ENCODE measurements around the gene IDH3A.
A peak's percentile ranks its signal among the peaks of the same experiment; 100 is the strongest.

The IDH3A gene

DNA sequence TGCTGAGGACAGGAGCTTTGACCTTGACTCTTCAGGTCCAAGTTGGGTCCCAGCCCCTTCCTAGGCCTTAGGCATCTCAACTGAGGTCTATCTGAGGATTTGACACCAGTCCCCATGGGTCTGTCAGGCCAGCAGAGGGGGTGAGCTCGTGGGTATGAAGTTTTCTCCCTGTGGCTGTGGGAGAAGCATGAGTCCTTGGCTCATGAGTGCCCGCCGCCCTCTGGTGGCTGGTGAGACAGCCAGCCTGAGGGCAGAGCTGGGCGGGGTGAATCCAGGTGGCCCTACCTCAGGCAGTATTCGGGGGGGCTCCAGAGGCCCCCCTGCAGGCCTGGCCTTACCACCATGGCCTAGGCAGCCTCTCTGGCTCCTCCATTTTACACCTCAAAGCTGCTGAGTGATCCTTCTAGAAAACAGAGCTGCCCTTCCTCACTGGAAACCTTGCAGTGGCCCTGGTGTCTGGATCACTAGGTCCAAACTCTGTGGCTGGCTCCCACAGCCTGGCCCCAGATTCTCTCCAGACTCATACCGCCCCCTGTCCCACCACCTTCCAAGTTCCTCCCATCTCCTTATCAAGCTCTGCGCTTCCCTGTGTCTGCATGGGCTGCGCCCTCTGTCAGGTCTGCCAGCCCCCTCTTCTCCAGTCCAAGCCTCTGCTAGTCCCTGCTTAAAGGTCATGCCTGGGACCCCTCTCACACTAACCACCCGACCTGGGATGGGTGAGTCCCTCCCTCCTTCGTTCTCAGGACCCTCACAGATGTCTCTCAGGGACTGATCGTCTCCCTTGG, 40.7 kb upstream of the IDH3A start:
- no peak overlapping the region for H3K4me3 Mint-ChIP-seq
- TF ChIP-seq, protein P1, sequence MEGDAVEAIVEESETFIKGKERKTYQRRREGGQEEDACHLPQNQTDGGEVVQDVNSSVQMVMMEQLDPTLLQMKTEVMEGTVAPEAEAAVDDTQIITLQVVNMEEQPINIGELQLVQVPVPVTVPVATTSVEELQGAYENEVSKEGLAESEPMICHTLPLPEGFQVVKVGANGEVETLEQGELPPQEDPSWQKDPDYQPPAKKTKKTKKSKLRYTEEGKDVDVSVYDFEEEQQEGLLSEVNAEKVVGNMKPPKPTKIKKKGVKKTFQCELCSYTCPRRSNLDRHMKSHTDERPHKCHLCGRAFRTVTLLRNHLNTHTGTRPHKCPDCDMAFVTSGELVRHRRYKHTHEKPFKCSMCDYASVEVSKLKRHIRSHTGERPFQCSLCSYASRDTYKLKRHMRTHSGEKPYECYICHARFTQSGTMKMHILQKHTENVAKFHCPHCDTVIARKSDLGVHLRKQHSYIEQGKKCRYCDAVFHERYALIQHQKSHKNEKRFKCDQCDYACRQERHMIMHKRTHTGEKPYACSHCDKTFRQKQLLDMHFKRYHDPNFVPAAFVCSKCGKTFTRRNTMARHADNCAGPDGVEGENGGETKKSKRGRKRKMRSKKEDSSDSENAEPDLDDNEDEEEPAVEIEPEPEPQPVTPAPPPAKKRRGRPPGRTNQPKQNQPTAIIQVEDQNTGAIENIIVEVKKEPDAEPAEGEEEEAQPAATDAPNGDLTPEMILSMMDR (IDR thresholded peaks at IDR 0.05; ENCODE audit: unreplicated experiment in 3 of 3): peak; percentile 87 to 95 (median 93)
- H3K9me3 Mint-ChIP-seq: no peaks in the 10 kb centered on the region
- no peaks in the 10 kb centered on the region for H3K36me3 Mint-ChIP-seq (ENCODE audit: low read depth)
- H3K4me1 Mint-ChIP-seq: peaks cover 8% of the 10 kb centered on the region
- no peaks in the 10 kb centered on the region for H3K27me3 Mint-ChIP-seq (ENCODE audit: low read depth)
- H3K27ac Mint-ChIP-seq: no peak overlapping the region

DNA sequence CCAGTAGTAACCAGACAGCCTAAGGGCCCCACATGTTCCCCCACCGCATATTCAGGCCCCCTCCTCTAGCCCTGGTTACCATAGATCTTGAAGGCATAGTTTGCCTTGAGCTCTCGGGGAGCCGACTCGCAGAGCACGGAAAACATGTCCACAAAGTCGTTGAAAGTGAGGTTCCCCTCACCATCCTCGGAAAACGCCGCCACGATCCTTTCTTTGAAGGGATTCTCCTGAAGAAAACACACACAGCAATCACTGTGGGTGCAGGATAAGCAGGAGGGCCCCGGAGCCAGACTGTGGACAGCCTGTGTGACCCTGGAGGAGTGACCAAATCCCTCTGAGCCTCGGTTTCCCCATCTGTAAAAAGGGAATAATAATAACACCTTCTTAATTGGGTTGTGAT, 40.0 kb upstream of the IDH3A start:
- Mint-ChIP-seq H3K36me3 (ENCODE audit: low read depth) (no peaks in the 10 kb centered on the region), H3K27me3 (ENCODE audit: low read depth) (no peaks in the 10 kb centered on the region), H3K4me3 (no peak overlapping the region), H3K27ac (no peak overlapping the region), H3K9me3 (no peaks in the 10 kb centered on the region), H3K4me1 (peaks cover 5% of the 10 kb centered on the region)
- TF ChIP-seq, protein P1 (IDR thresholded peaks at IDR 0.05; ENCODE audit: unreplicated experiment in 3 of 3): no peak

GRCh38 chr15:78110096-78110495, 39.1 kb upstream of the IDH3A start:
- TF ChIP-seq, protein P1 (IDR thresholded peaks at IDR 0.05; ENCODE audit: unreplicated experiment in 3 of 3): no peak
- Mint-ChIP-seq H3K27ac (no peak overlapping the region), H3K36me3 (ENCODE audit: low read depth) (no peaks in the 10 kb centered on the region), H3K4me1 (no peaks in the 10 kb centered on the region), H3K27me3 (ENCODE audit: low read depth) (no peaks in the 10 kb centered on the region), H3K9me3 (no peaks in the 10 kb centered on the region), H3K4me3 (no peak overlapping the region)

DNA sequence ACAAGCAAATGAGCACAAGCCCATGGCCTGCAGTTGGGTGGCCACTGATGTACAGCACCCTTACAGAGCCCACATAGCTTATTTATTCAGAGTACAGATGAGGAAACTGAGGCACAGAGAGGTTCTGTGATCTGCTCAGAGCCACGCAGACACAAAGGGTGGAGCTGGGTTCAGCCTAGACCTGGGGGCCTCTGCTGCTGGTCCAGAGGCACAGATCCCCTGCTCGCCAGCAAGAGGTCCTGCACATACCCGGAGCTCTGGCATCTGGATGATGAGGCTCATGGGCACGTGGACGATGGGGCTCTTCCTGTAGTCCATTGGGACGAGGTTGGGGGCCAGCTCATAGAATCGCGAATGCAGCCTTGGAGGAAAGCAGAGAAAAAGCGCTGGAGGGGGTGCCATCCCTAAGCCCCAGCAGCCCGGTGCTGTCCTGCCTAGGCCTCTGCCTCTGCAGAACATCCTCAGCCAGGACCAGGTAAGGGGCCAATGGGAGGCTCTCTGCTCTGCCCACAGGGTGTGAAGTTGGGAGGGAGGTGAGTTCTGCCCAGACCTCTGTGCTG, 38.2 kb upstream of the IDH3A start:
- TF ChIP-seq, protein P1 (IDR thresholded peaks at IDR 0.05; ENCODE audit: unreplicated experiment in 3 of 3): no peak
- Mint-ChIP-seq H3K4me3 (no peak overlapping the region), H3K9me3 (no peaks in the 10 kb centered on the region), H3K4me1 (no peaks in the 10 kb centered on the region), H3K36me3 (ENCODE audit: low read depth) (no peaks in the 10 kb centered on the region), H3K27me3 (ENCODE audit: low read depth) (no peaks in the 10 kb centered on the region), H3K27ac (no peak overlapping the region)

DNA sequence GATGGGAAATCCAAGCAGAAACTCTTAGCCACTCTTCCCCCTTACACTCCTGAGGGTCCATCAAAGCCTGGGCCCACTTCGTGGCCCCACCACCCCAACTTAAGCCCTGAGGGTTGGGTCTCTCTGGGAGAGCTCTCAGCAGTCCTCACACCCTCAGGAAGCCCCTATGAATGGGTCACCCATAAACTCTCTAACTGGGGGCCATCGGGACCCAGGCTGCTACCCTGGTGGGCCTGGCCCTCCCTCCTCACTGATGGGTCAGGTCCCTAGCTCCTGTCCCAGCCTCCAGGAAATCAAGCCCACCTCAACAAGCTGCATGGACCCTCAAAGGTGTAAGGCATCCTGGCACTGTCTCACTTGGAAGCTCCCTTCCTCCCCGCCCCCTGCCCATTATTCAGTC, 37.4 kb upstream of the IDH3A start:
- H3K9me3 Mint-ChIP-seq: no peaks in the 10 kb centered on the region
- H3K4me3 Mint-ChIP-seq: no peak overlapping the region
- no peaks in the 10 kb centered on the region for H3K4me1 Mint-ChIP-seq
- TF ChIP-seq, protein P1 (IDR thresholded peaks at IDR 0.05; ENCODE audit: unreplicated experiment in 3 of 3): no peak
- H3K36me3 Mint-ChIP-seq (ENCODE audit: low read depth): no peaks in the 10 kb centered on the region
- no peaks in the 10 kb centered on the region for H3K27me3 Mint-ChIP-seq (ENCODE audit: low read depth)
- no peak overlapping the region for H3K27ac Mint-ChIP-seq

GRCh38 chr15:78112551-78112950, 36.6 kb upstream of the IDH3A start:
- Mint-ChIP-seq H3K4me3 (no peak overlapping the region), H3K4me1 (no peaks in the 10 kb centered on the region), H3K27me3 (ENCODE audit: low read depth) (no peaks in the 10 kb centered on the region), H3K9me3 (no peaks in the 10 kb centered on the region), H3K36me3 (ENCODE audit: low read depth) (no peaks in the 10 kb centered on the region), H3K27ac (no peak overlapping the region)
- TF ChIP-seq, protein P1 (IDR thresholded peaks at IDR 0.05; ENCODE audit: unreplicated experiment in 3 of 3): no peak
